HCT116 (cell line): ENCODE results near the gene RBM15B. TPM values are rescaled to one million over a fixed set of nuclear protein-coding genes. Genes with fewer than 3 reads are reported as not detected.

Source experiments
- ATAC-seq: fragments of 200-7000 bp; cut with Tn5 transposase; 2 replicates; pipeline ENCODE4 v1.9.1; 2020; ENCODE audit warnings: mild to moderate bottlenecking, moderate library complexity
- Bru-seq: library from RNA; stranded (reverse); fragments of 400-500 nt; gene quantifications from one replicate; lab custom pipeline; 2021; lab: Mats Ljungman, UMichigan
- BruChase-seq, 2 experiments: library from RNA; stranded (reverse); fragments of 400-500 nt; gene quantifications; one replicate each; lab custom pipeline; 2021; lab: Mats Ljungman, UMichigan
- BruUV-seq: library from RNA; stranded (reverse); fragments of 400-500 nt; replicated peaks from 2 replicates; lab custom pipeline; 2021; lab: Mats Ljungman, UMichigan
- CTCF ChIA-PET: fragments of 300-600 bp; sonication (Branson Sonifier 250); formaldehyde crosslinking; loops from one replicate; lab custom pipeline; 2021; ENCODE audit warnings: antibody characterized with exemption; lab: Charles Lee
- POLR2A ChIA-PET: fragments of 300-600, 350-600 bp; sonication (Branson Sonifier 250); formaldehyde crosslinking; loops from one replicate; lab custom pipeline; 2021; ENCODE audit warnings: antibody characterized with exemption; lab: Charles Lee
- RAD21 ChIA-PET, 2 experiments: fragments of 300-600 bp; sonication (Branson Sonifier 250); formaldehyde crosslinking; loops; one replicate each; lab custom pipeline; 2023; ENCODE audit warnings: low total read pairs in 2 of 2; ENCODE audit not compliant: uncharacterized antibody in 2 of 2, unreplicated experiment in 2 of 2, low non-redundant PET in 1 of 2; lab: Charles Lee
- DNase-seq: peaks from one replicate; pipeline ENCODE4 v3.0.0-alpha.2; 2010; ENCODE audit warnings: low read depth, low spot score
- H2AFZ ChIP-seq: fragments of 200-600 bp; shearing (Covaris generic), sonication (generic); 2 replicates; pipeline ENCODE4 v1.6.1; 2017; ENCODE audit warnings: low read depth, mixed run types, mixed read lengths, antibody characterized with exemption, low read length; ENCODE audit not compliant: poor library complexity, severe bottlenecking
- H3K27ac ChIP-seq: 2 replicates; pipeline ENCODE4 v1.5.1; 2012; ENCODE audit warnings: low read depth, low read length
- H3K27me3 ChIP-seq: fragments of 200-600 bp; sonication (generic); 2 replicates; pipeline ENCODE4 v1.6.1; 2016; ENCODE audit warnings: mixed run types, low read length, mixed read lengths; ENCODE audit not compliant: insufficient read depth
- H3K36me3 ChIP-seq, 2 experiments: fragments of 200-500 bp in 1 of 2; fragments of 200-600 bp in 1 of 2; sonication (Bioruptor generic) in 1 of 2; sonication (generic) in 1 of 2; 2 replicates each; pipeline versions ENCODE4 v1.5.1 to v1.6.1; 2014 to 2016; ENCODE audit warnings: low read length in 2 of 2, inconsistent platforms in 1 of 2, mixed read lengths in 1 of 2, mixed run types in 1 of 2; ENCODE audit not compliant: insufficient read depth in 2 of 2, control insufficient read depth in 1 of 2
- H3K4me1 ChIP-seq, 2 experiments: fragments of 200-600 bp in 1 of 2; sonication (generic) in 1 of 2; 2 replicates each; pipeline versions ENCODE4 v1.5.1 to v1.6.1; 2012 to 2017; ENCODE audit warnings: low read length in 2 of 2, inconsistent platforms in 1 of 2, mild to moderate bottlenecking in 1 of 2, mixed read lengths in 1 of 2, mixed run types in 1 of 2, moderate library complexity in 1 of 2; ENCODE audit not compliant: insufficient read depth in 2 of 2, control insufficient read depth in 1 of 2
- H3K4me2 ChIP-seq: fragments of 200-600 bp; sonication (generic); 2 replicates; pipeline ENCODE4 v1.6.1; 2017; ENCODE audit warnings: mixed run types, low read length, mixed read lengths
- H3K4me3 ChIP-seq, 2 experiments: fragments of 200-600 bp in 1 of 2; sonication (generic) in 1 of 2; replicated peaks in 1 of 2; 2 replicates each; pipeline ENCODE4 v1.5.1; 2011 to 2016; ENCODE audit warnings: low read length in 2 of 2, control low read depth in 1 of 2, low read depth in 1 of 2, mild to moderate bottlenecking in 1 of 2, mixed read lengths in 1 of 2, mixed run types in 1 of 2
- H3K79me2 ChIP-seq: fragments of 200-600 bp; sonication (generic); 2 replicates; pipeline ENCODE4 v1.6.1; 2017; ENCODE audit warnings: mild to moderate bottlenecking, mixed run types, low read length, moderate library complexity, mixed read lengths; ENCODE audit not compliant: insufficient read depth
- H3K9ac ChIP-seq: fragments of 200-600 bp; sonication (generic); 2 replicates; pipeline ENCODE4 v1.6.1; 2016; ENCODE audit warnings: low read length, mixed read lengths
- H3K9me2 ChIP-seq: fragments of 200-600 bp; sonication (generic), shearing (Covaris generic); 2 replicates; pipeline ENCODE4 v1.6.1; 2017; ENCODE audit warnings: mixed run types, mild to moderate bottlenecking, moderate library complexity; ENCODE audit not compliant: insufficient read depth
- H3K9me3 ChIP-seq, 2 experiments: fragments of 200-500 bp in 1 of 2; fragments of 200-600 bp in 1 of 2; sonication (Bioruptor generic) in 1 of 2; sonication (generic) in 1 of 2; 2 replicates each; pipeline ENCODE4 v1.6.1; 2014 to 2017; ENCODE audit warnings: low read length in 2 of 2, mixed read lengths in 2 of 2, inconsistent platforms in 1 of 2, low read depth in 1 of 2, mild to moderate bottlenecking in 1 of 2, mixed run types in 1 of 2, moderate library complexity in 1 of 2; ENCODE audit not compliant: control insufficient read depth in 1 of 2, insufficient read depth in 1 of 2
- H4K20me1 ChIP-seq: fragments of 200-600 bp; sonication (generic), shearing (Covaris generic); 2 replicates; pipeline ENCODE4 v1.6.1; 2017; ENCODE audit warnings: mixed run types, mild to moderate bottlenecking, moderate library complexity; ENCODE audit not compliant: insufficient read depth
- CBX3 ChIP-seq: IDR thresholded peaks from 2 replicates; pipeline ENCODE4 v1.6.1; 2012; ENCODE audit warnings: low read depth
- ELF1 ChIP-seq: IDR thresholded peaks from 2 replicates; pipeline ENCODE4 v1.6.1; 2012; ENCODE audit warnings: low read depth, borderline replicate concordance
- EZH2 ChIP-seq: fragments of 200-600 bp; sonication (generic); IDR thresholded peaks from 2 replicates; pipeline ENCODE4 v1.6.1; 2017; ENCODE audit warnings: antibody characterized with exemption, mixed run types
- EZH2phosphoT487 ChIP-seq: fragments of 200-600 bp; IDR thresholded peaks from 2 replicates; pipeline ENCODE4 v1.6.1; 2018; ENCODE audit warnings: antibody characterized with exemption, borderline replicate concordance
- JUND ChIP-seq: IDR thresholded peaks from 2 replicates; pipeline ENCODE4 v1.6.1; 2012
- POLR2A ChIP-seq: IDR thresholded peaks from 2 replicates; pipeline ENCODE4 v1.7.0; 2011; ENCODE audit warnings: borderline replicate concordance; ENCODE audit not compliant: insufficient read depth, insufficient read length; ENCODE audit errors: extremely low read depth
- POLR2AphosphoS5 ChIP-seq: IDR thresholded peaks from 2 replicates; pipeline ENCODE4 v1.6.1; 2011; ENCODE audit warnings: mild to moderate bottlenecking, low read depth, low read length, moderate library complexity
- RAD21 ChIP-seq: IDR thresholded peaks from 2 replicates; pipeline ENCODE4 v1.6.1; 2012; ENCODE audit warnings: low read depth, mild to moderate bottlenecking
- SRF ChIP-seq: IDR thresholded peaks from 2 replicates; pipeline ENCODE4 v1.6.1; 2012; ENCODE audit warnings: low read depth
- TCF7L2 ChIP-seq: IDR thresholded peaks from 2 replicates; pipeline ENCODE4 v1.7.0; 2011; ENCODE audit warnings: borderline replicate concordance, inconsistent platforms; ENCODE audit not compliant: insufficient read depth, insufficient read length; ENCODE audit errors: extremely low read depth
- ZFX ChIP-seq: fragments of 450-650 bp; IDR thresholded peaks from 2 replicates; pipeline ENCODE4 v1.6.1; 2017
- intact Hi-C: fragments of 100-400 bp; cut with micrococcal nuclease; formaldehyde crosslinking; loops from 2 replicates; pipeline ENCODE4 v1.10.0; 2022
- long read RNA-seq: library from polyadenylated mRNA; unstranded; transcript quantifications from one replicate; pipeline ENCODE4 v2.0.0, GENCODE V29; 2021; ENCODE audit not compliant: unreplicated experiment
- polyA plus RNA-seq: library from polyadenylated mRNA; unstranded; fragments of >200 nt; gene quantifications from 2 replicates; pipeline ENCODE4 v1.2.1, GENCODE V29; 2012; ENCODE audit warnings: missing spikeins
- total RNA-seq: library from RNA; stranded (reverse); gene quantifications from one replicate; pipeline ENCODE4 v1.2.1, GENCODE V29; 2021; ENCODE audit not compliant: unreplicated experiment
- TF ChIP-seq, protein P1 (sequence below): IDR thresholded peaks from 2 replicates; pipeline ENCODE4 v1.6.1; 2012
- TF ChIP-seq, protein P2 (sequence below): IDR thresholded peaks from 2 replicates; pipeline ENCODE4 v1.6.1; 2012
- TF ChIP-seq, protein P3 (sequence below): IDR thresholded peaks from 2 replicates; pipeline ENCODE4 v1.6.1; 2011; ENCODE audit warnings: mild to moderate bottlenecking, low read length, moderate library complexity; ENCODE audit not compliant: insufficient replicate concordance; ENCODE audit errors: extremely low read depth
- TF ChIP-seq, protein P4 (sequence below), 3 experiments: fragments of 200-600 bp in 1 of 3; sonication (generic) in 1 of 3; IDR thresholded peaks in 2 of 3; conservative IDR thresholded peaks in 1 of 3; 2 replicates each; pipeline ENCODE4 v1.5.1; 2012 to 2017; ENCODE audit warnings: low read depth in 2 of 3, low read length in 2 of 3, antibody characterized with exemption in 1 of 3, borderline replicate concordance in 1 of 3, control low read depth in 1 of 3, mild to moderate bottlenecking in 1 of 3, mixed read lengths in 1 of 3, mixed run types in 1 of 3, moderate library complexity in 1 of 3; ENCODE audit not compliant: insufficient read depth in 1 of 3

RBM15B gene, protein sequence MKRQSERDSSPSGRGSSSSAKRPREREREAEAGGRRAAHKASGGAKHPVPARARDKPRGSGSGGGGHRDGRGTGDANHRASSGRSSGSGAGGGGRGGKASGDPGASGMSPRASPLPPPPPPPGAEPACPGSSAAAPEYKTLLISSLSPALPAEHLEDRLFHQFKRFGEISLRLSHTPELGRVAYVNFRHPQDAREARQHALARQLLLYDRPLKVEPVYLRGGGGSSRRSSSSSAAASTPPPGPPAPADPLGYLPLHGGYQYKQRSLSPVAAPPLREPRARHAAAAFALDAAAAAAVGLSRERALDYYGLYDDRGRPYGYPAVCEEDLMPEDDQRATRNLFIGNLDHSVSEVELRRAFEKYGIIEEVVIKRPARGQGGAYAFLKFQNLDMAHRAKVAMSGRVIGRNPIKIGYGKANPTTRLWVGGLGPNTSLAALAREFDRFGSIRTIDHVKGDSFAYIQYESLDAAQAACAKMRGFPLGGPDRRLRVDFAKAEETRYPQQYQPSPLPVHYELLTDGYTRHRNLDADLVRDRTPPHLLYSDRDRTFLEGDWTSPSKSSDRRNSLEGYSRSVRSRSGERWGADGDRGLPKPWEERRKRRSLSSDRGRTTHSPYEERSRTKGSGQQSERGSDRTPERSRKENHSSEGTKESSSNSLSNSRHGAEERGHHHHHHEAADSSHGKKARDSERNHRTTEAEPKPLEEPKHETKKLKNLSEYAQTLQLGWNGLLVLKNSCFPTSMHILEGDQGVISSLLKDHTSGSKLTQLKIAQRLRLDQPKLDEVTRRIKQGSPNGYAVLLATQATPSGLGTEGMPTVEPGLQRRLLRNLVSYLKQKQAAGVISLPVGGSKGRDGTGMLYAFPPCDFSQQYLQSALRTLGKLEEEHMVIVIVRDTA
- total RNA-seq (24.1 TPM), Bru-seq, nascent RNA (percentile 81 among the genes with signal in this experiment), BruChase-seq, experiment 1, labeled RNA remaining after a 6-hour chase (percentile 93 among the genes with signal in this experiment), BruChase-seq, experiment 2, labeled RNA remaining after a 2-hour chase (percentile 94 among the genes with signal in this experiment)
- polyA plus RNA-seq, result 15.6 and 15.8 TPM in 2 replicates
- long read RNA-seq, full-length matches to known transcripts, result 184 of 185 reads
- long read RNA-seq, partial matches to known transcripts, result 0 of 185 reads
- long read RNA-seq, other reads (novel, unspliced or antisense), result 1 of 185 reads

DNA sequence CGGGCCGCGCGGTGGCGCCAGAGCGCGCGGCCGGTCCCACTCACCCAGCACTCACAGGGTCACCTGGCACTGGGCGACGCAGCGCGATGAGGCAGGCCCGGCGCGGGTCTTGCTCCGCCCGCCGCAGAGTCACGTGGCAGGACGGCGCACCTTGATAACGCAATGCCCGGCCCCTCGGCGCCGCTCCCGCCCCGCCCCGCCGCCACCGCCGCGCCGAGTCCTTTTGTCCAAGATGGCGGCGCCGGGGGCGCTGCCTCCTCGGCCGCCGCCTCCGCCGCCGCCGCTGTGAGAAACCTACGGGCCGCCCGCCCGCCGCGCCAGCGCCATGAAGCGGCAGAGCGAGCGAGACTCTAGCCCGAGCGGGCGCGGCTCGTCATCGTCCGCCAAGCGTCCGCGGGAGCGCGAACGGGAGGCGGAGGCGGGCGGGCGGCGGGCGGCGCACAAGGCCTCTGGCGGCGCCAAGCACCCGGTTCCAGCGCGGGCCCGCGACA is at the start of gene RBM15B:
TSS of gene RBM15B (plus strand) at position 211 of the 491 bp plus-strand sequence. CDS start at position 326, 115 bp downstream.
- Histone ChIP-seq H4K20me1 (no peaks in the 10 kb centered on the region), H3K79me2 (peaks cover 54% of the 10 kb centered on the region), H3K27ac (peak within 1 kb of the TSS; percentile 77), H3K9ac (peak within 1 kb of the TSS; percentile 73), H3K9me2 (no peaks in the 10 kb centered on the region), H2AFZ (no peak within 1 kb of the TSS), H3K4me2 (peak within 1 kb of the TSS; percentile 82), H3K27me3 (no peaks in the 10 kb centered on the region), H3K9me3 (peaks cover 0 to 14% of the 10 kb centered on the region in 2 experiments; a peak in 1 of 4 replicates), H3K4me1 (peaks cover 21 to 44% of the 10 kb centered on the region in 2 experiments; a peak in 3 of 4 replicates), H3K36me3 (peaks cover 5 to 73% of the 10 kb centered on the region in 2 experiments; a peak in 3 of 4 replicates), H3K4me3 (peak within 1 kb of the TSS; percentile 57 to 59)
- no TSS peak for BruUV-seq
- ChIA-PET RAD21 (no interaction called here), POLR2A (no interaction called here), CTCF (interaction anchor here (2.3 to 2.5 kb wide), 2 partner anchors 291 to 775 kb away, joined by 10 read pairs; partner anchors contain the start of gene MAPKAPK3)
- DNase-seq (peak; percentile 92), ATAC-seq (peak; percentile 91)
- intact Hi-C loops, result loop anchor here (1.0 to 5.0 kb wide), 3 partner anchors 281 to 775 kb away; partner anchors contain the start of gene TEX264
- TF ChIP-seq ZFX, result peak; percentile 99
- no peak for TF ChIP-seq SRF
- TF ChIP-seq, protein P1, sequence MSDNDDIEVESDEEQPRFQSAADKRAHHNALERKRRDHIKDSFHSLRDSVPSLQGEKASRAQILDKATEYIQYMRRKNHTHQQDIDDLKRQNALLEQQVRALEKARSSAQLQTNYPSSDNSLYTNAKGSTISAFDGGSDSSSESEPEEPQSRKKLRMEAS, result no peak
- peak; percentile 65 for TF ChIP-seq POLR2AphosphoS5
- TF ChIP-seq, protein P2, sequence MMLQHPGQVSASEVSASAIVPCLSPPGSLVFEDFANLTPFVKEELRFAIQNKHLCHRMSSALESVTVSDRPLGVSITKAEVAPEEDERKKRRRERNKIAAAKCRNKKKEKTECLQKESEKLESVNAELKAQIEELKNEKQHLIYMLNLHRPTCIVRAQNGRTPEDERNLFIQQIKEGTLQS, result no peak
- no peak for TF ChIP-seq EZH2
- TF ChIP-seq TCF7L2, result peak; percentile 31
- TF ChIP-seq CBX3, result no peak
- no peak for TF ChIP-seq EZH2phosphoT487
- TF ChIP-seq, protein P3, sequence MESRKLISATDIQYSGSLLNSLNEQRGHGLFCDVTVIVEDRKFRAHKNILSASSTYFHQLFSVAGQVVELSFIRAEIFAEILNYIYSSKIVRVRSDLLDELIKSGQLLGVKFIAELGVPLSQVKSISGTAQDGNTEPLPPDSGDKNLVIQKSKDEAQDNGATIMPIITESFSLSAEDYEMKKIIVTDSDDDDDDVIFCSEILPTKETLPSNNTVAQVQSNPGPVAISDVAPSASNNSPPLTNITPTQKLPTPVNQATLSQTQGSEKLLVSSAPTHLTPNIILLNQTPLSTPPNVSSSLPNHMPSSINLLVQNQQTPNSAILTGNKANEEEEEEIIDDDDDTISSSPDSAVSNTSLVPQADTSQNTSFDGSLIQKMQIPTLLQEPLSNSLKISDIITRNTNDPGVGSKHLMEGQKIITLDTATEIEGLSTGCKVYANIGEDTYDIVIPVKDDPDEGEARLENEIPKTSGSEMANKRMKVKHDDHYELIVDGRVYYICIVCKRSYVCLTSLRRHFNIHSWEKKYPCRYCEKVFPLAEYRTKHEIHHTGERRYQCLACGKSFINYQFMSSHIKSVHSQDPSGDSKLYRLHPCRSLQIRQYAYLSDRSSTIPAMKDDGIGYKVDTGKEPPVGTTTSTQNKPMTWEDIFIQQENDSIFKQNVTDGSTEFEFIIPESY, result no peak
- no peak for TF ChIP-seq JUND
- no peak for TF ChIP-seq ELF1
- TF ChIP-seq RAD21, result no peak
- TF ChIP-seq POLR2A, result no peak
- TF ChIP-seq, protein P4, sequence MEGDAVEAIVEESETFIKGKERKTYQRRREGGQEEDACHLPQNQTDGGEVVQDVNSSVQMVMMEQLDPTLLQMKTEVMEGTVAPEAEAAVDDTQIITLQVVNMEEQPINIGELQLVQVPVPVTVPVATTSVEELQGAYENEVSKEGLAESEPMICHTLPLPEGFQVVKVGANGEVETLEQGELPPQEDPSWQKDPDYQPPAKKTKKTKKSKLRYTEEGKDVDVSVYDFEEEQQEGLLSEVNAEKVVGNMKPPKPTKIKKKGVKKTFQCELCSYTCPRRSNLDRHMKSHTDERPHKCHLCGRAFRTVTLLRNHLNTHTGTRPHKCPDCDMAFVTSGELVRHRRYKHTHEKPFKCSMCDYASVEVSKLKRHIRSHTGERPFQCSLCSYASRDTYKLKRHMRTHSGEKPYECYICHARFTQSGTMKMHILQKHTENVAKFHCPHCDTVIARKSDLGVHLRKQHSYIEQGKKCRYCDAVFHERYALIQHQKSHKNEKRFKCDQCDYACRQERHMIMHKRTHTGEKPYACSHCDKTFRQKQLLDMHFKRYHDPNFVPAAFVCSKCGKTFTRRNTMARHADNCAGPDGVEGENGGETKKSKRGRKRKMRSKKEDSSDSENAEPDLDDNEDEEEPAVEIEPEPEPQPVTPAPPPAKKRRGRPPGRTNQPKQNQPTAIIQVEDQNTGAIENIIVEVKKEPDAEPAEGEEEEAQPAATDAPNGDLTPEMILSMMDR (IDR thresholded peaks at IDR 0.05 in 2 of 3, conservative IDR thresholded peaks at IDR 0.05 in 1 of 3; ENCODE audit: borderline replicate concordance in 1 of 3, insufficient read depth in 1 of 3, low read depth in 2 of 3, low read length in 2 of 3), result peak in 1 of 3 experiments; percentile 84; a peak in 2 of 6 replicates
